SW 1271 (cell line): ENCODE measurements around the gene GMPPB.
A peak's percentile ranks its signal among the peaks of the same experiment; 100 is the strongest.
"Not testable (repeated sequence)": the region's sequence is repeated elsewhere in the genome, so short reads cannot be mapped to it uniquely, and the experiment has no call there.

Source experiments
- DNase-seq, 2 experiments: peaks; one replicate each; lab custom pipeline; 2025; lab: John Stamatoyannopoulos, UW

GMPPB gene

DNA sequence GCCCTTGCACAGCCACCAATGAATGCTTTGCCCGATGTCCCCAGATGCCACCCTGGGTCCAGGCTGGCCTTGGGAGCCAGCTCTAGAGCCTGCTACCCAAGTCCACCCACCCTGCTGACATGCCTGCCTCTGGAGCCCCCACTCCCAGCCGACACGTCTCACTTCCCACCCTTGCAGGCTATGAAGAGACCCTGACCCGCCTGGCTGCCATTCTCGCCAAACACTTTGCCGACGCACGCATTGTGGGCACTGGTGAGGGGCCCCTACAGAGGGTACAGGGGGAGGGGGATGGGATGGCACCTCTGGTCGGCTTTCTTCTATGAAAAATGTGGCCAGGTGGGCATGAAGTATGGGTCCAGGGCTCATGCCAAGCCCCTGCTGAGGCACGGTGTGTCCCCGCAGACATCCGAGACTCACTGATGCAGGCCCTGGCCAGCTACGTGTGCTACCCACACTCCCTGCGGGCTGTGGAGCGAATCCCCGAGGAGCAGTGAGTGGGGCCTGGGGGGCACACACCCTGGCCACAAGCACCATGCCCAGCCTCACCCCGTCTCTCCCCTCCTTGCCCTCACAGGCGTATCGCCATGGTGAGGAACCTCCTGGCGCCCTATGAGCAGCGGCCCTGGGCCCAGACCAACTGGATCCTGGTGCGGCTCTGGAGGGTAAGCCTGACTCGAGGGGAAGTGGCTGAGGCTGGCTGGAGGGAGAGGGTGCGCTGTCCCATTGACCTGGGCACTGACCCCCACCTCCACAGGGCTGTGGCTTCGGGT lies 10.2 kb downstream of the GMPPB start:
- DNase-seq = no peak

DNA sequence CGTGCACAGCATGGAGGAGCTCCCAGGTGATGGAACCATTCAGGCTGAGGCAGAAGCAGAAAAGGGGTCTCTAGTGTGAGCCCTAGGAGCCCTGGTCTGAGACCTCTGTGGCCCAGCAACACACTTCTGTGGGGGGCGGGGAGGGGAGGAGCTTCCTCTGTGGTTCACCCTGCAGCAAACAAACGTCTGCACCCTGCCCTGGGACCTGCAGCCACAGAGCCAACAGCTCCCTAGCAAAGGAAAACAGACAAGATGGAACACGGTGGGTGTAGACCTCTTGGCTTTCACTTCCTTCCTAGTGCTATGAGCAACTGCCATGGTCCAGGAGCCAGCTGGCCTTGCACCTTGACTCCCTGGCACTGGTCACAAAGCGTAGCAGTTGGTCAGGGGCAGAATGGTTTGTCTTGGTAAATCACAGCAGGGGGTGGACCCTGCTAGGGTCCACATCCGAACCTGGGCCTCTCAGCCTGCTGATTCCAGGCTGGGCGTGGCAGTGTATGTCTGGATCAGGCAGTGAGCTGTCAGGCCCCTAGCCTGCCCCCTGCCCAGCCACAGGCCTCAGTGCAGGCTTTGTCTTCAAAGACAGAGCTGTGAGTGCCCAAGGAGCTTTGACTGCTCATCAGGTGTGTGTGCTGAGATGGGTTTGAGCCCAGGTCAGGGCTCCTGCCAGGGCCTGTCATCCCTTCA lies 11.0 kb downstream of the GMPPB start:
- DNase-seq = no peak

- DNase-seq = no peak
Measured at GRCh38 chr3:49712166-49712565, 11.6 kb downstream of the GMPPB start.

DNA sequence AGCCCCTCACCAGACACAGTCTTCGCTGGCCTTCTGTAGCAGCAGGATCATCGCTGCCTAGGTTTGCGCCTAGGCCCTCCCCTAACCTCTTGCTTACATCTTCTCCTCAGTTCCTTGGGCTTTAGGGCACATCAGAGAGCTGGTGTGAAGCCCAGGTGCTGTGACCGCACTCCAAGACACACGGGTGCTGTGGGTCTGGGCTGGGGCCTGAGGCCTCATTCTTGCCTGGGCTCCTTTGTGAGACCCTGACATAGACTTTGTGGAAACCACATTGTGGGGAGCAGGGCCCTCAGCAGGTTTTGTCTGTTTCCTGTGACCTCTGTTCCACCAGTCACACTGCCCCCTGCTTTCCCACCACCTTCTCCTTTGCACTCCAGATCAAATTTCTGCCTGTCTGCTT lies 12.3 kb downstream of the GMPPB start:
- DNase-seq = no peak

DNA sequence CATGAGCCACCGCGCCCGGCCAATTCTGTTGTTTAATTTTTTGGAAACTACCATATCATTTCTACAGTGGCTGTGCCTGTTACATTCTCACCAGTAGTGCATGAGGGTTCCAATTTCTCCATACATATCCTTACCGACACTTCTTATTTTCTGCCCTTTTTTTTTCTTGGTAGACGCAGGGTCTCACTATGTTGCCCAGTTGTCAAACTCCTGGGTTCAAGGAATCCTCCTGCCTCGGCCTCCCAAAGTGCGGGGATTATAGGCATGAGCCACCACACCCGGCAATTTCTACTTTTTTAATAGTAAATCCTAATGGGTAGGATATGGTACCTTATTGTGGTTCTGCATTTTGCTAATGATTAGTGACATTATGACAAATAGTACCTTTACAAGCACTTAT lies 13.9 kb downstream of the GMPPB start:
- no peak for DNase-seq

DNA sequence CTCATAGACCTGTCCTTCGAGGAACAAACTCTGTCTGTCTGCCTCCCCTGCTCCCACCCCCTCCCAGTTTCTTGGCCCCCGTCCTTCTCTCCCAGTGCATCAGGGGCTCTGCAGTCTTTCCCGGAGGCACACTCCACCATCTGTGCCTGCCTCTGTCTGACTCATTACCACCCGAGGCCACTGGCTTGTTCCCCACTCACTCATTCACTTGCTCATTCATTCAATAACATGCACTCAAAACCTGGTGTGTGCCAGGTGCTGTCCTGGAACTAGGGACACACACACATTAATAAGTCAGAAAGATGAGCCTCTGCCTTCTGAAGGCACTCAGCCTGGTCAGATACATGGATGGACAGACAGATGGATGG lies 16.7 kb downstream of the GMPPB start:
- no peak for DNase-seq

- DNase-seq = no peak
Measured at GRCh38 chr3:49706456-49707112, 17.2 kb downstream of the GMPPB start.

GRCh38 chr3:49705390-49705960 lies 18.3 kb downstream of the GMPPB start:
- DNase-seq = no peak

DNA sequence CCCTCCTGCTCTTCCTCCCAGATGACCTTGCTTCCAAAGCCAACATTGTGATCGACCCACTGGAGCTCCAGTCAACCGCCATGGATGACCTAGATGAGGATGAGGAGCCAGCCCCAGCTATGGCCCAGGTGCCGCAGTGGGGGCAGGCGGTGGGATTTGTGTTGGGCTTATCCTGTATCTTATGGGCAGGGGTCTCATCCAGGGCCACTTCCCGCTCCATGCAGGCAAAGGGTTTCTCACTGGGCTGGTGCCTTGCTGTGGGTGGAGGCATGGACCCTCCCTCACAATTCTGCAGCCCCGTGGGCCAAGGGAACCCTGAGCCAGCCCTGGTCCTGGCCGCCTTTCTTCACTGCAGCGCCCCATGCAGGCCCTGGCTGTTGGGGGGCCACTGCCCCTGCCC lies 19.1 kb downstream of the GMPPB start:
- no peak for DNase-seq

DNA sequence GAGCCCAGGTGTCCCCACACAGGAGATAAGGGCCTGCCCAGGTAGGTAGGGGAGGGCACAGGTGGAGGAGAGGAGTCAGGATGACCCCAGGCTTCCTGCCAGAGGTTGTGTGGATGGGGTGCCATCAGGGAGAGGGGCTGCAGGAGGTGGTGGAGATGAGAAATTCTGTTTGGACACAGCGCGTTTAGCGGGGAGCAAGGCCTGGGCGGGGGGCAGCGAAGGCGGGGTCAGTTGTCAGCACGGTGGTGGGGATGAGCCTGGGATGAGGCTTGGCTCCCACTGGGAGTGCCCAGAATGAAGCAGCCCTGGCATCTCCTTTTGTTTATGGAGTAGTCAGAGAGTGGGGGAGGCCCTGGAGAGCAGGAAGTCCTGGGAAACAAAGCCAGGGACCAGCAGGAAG lies 19.8 kb downstream of the GMPPB start:
- DNase-seq = no peak

GRCh38 chr3:49703443-49703927 lies 20.3 kb downstream of the GMPPB start:
- peak in 1 of 2 experiments; percentile 35 for DNase-seq

GRCh38 chr3:49702672-49703071 lies 21.1 kb downstream of the GMPPB start:
- no peak for DNase-seq

GRCh38 chr3:49701388-49702077 lies 22.2 kb downstream of the GMPPB start:
- DNase-seq = no peak

- no peak for DNase-seq
Measured at GRCh38 chr3:49700453-49701128, 23.2 kb downstream of the GMPPB start.

DNA sequence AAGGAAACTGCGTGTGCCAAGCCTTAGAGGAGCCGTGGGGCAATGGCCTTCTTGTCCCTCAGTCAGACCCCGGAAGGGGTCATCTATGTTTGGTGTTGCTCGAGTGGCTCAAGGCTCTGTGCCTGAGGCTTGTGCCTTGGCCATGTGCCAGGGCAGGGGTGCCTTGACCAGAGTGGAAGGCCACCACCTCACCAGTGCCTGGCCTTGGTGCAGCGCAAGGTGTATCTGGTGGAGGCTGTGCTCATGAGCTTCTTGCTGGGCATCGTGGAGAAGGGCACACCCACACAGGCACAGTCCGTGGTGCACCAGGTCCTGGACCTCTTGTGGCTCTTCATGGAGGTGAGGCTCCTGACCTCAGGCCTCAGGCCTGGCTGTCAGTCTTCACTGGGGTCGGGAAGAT lies 23.7 kb downstream of the GMPPB start:
- no peak for DNase-seq

GRCh38 chr3:49699281-49699979 lies 24.3 kb downstream of the GMPPB start:
- DNase-seq = no peak

DNA sequence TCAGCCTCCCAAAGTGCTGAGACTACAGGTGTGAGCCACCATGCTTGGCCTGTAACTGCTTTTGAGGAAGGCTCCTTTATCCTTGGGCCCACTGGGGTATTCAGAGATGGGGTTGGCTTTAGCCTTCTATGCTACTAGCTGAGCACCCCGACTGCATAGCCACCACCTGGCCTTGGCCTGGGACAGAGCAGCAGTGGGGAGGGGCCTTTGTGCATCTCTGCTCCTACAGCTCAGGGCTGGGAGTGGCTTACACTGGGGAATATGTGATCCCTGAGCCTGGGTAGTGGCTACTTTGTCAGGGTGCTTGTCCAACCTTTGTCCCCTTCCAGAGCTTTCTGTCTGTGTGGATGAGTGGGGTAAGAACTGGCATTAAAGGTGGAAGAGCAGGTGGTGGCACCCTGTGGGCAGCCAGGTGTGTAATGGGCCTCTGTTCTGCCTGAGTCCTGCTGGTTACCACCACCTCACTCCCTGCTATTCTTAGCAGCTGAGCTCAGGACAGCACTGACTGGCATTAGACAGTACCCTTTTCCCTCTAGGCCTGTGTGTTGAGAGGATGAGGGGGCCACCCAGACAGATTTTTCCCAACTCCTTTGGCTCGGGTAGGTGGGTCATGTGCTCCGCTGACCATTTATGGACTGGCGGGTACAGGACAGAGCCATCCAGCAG lies 28.3 kb downstream of the GMPPB start:
- not testable (repeated sequence) for DNase-seq

- DNase-seq = not testable (repeated sequence)
Measured at GRCh38 chr3:49694409-49695070, 29.2 kb downstream of the GMPPB start.

GRCh38 chr3:49691481-49691880 lies 32.3 kb downstream of the GMPPB start:
- DNase-seq = not testable (repeated sequence)

- not testable (repeated sequence) for DNase-seq
Measured at GRCh38 chr3:49690856-49691255, 32.9 kb downstream of the GMPPB start.
